PFSK-1 (cell line): Measurements from ENCODE around the gene KCNIP4.

Experiments used
- POLR2AphosphoS5 ChIP-seq: IDR thresholded peaks from 2 replicates; pipeline ENCODE4 v1.6.1; 2012; ENCODE audit warnings: low read depth, mild to moderate bottlenecking, control low read depth, low read length, moderate library complexity
- SIN3A ChIP-seq: IDR thresholded peaks from 2 replicates; pipeline ENCODE4 v1.6.1; 2012; ENCODE audit warnings: mild to moderate bottlenecking, low read length, moderate library complexity, borderline replicate concordance; ENCODE audit not compliant: insufficient read depth
- TAF1 ChIP-seq: IDR thresholded peaks from 2 replicates; pipeline ENCODE4 v1.6.1; 2012; ENCODE audit warnings: low read length, control low read depth, borderline replicate concordance; ENCODE audit not compliant: insufficient read depth
- TF ChIP-seq, protein P1 (sequence below), 2 experiments: IDR thresholded peaks; 2 replicates each; pipeline versions ENCODE4 v1.6.1 to v1.8.0; 2011 to 2012; ENCODE audit warnings: low read depth in 2 of 2, low read length in 2 of 2, control low read depth in 1 of 2, inconsistent platforms in 1 of 2, mild to moderate bottlenecking in 1 of 2, moderate library complexity in 1 of 2; ENCODE audit not compliant: insufficient read depth in 1 of 2

DNA sequence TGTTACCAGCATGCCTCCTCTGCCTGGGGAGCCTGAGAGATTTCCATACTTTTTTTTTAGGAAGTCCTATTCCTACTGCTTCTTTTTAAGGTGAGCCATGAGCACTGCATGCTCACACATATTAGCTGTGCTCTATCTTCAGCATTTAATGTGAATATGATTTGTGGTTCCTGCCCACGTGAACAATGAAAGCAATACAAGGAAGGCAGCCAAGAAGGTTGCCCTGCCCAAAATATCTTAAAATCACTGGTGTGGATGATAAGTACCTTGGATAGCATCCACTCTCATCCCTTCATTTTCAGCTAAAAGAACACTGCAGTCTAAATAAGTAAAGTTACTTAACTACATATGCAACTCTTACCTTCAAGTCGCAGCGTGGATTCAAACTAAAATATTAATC, 640.9 kb downstream of the KCNIP4 start:
- TF ChIP-seq SIN3A (no peak), TAF1 (no peak), POLR2AphosphoS5 (no peak)
- TF ChIP-seq, protein P1, sequence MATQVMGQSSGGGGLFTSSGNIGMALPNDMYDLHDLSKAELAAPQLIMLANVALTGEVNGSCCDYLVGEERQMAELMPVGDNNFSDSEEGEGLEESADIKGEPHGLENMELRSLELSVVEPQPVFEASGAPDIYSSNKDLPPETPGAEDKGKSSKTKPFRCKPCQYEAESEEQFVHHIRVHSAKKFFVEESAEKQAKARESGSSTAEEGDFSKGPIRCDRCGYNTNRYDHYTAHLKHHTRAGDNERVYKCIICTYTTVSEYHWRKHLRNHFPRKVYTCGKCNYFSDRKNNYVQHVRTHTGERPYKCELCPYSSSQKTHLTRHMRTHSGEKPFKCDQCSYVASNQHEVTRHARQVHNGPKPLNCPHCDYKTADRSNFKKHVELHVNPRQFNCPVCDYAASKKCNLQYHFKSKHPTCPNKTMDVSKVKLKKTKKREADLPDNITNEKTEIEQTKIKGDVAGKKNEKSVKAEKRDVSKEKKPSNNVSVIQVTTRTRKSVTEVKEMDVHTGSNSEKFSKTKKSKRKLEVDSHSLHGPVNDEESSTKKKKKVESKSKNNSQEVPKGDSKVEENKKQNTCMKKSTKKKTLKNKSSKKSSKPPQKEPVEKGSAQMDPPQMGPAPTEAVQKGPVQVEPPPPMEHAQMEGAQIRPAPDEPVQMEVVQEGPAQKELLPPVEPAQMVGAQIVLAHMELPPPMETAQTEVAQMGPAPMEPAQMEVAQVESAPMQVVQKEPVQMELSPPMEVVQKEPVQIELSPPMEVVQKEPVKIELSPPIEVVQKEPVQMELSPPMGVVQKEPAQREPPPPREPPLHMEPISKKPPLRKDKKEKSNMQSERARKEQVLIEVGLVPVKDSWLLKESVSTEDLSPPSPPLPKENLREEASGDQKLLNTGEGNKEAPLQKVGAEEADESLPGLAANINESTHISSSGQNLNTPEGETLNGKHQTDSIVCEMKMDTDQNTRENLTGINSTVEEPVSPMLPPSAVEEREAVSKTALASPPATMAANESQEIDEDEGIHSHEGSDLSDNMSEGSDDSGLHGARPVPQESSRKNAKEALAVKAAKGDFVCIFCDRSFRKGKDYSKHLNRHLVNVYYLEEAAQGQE (IDR thresholded peaks at IDR 0.05; ENCODE audit: insufficient read depth in 1 of 2, low read depth in 2 of 2, low read length in 2 of 2): peak in 1 of 2 experiments; percentile 28; a peak in 1 of 4 replicates
